ENCODE results near the gene PPP1R9B.

Gene PPP1R9B

GRCh38 chr17:50198026-50198669 lies 47.7 kb upstream of the PPP1R9B start:
- H3K4me1 ChIP-seq (ENCODE audit: insufficient read depth, low read length, severe bottlenecking), result peaks cover 15% of the 10 kb centered on the region
- H3K4me2 ChIP-seq (ENCODE audit: low read length), result no peak overlapping the region
- no peak overlapping the region for H2AFZ ChIP-seq (ENCODE audit: low read length)
- H3K9ac ChIP-seq (ENCODE audit: low read length), result no peak overlapping the region
- TF ChIP-seq EZH2 (IDR thresholded peaks at IDR 0.05; ENCODE audit: borderline replicate concordance, low read length) (no peak), CTCF (IDR thresholded peaks at IDR 0.05; ENCODE audit: low read length) (peak; percentile 78)
- no peaks in the 10 kb centered on the region for H3K9me2 ChIP-seq (ENCODE audit: low read depth, low read length)
- H3F3A ChIP-seq (ENCODE audit: insufficient read depth, low read length), result no peaks in the 10 kb centered on the region
- no peaks in the 10 kb centered on the region; the same call in 1 of the 2 replicates for H3K27me3 ChIP-seq (ENCODE audit: insufficient read depth, low read length)
- no peak overlapping the region for H3K4me3 ChIP-seq (ENCODE audit: low read depth, low read length, poor library complexity, severe bottlenecking)
- no peaks in the 10 kb centered on the region for H4K20me1 ChIP-seq (ENCODE audit: insufficient read depth, low read length)
- H3K79me2 ChIP-seq (ENCODE audit: insufficient read depth, low read length), result no peaks in the 10 kb centered on the region
- H3K36me3 ChIP-seq (ENCODE audit: insufficient read depth, low read length), result no peaks in the 10 kb centered on the region
- no peak overlapping the region for H3K27ac ChIP-seq (ENCODE audit: low read depth, low read length, poor library complexity, severe bottlenecking)
- no peaks in the 10 kb centered on the region for H3K9me3 ChIP-seq (ENCODE audit: low read length)

GRCh38 chr17:50196826-50197225 lies 46.3 kb upstream of the PPP1R9B start:
- no peaks in the 10 kb centered on the region for H3F3A ChIP-seq (ENCODE audit: insufficient read depth, low read length)
- no peaks in the 10 kb centered on the region; the same call in 1 of the 2 replicates for H3K27me3 ChIP-seq (ENCODE audit: insufficient read depth, low read length)
- H3K4me1 ChIP-seq (ENCODE audit: insufficient read depth, low read length, severe bottlenecking), result peaks cover 15% of the 10 kb centered on the region
- TF ChIP-seq CTCF (IDR thresholded peaks at IDR 0.05; ENCODE audit: low read length), result no peak
- no peak for TF ChIP-seq EZH2 (IDR thresholded peaks at IDR 0.05; ENCODE audit: borderline replicate concordance, low read length)
- no peaks in the 10 kb centered on the region for H3K9me3 ChIP-seq (ENCODE audit: low read length)
- no peaks in the 10 kb centered on the region for H3K36me3 ChIP-seq (ENCODE audit: insufficient read depth, low read length)
- no peaks in the 10 kb centered on the region for H3K9me2 ChIP-seq (ENCODE audit: low read depth, low read length)
- H3K9ac ChIP-seq (ENCODE audit: low read length), result no peak overlapping the region
- H4K20me1 ChIP-seq (ENCODE audit: insufficient read depth, low read length), result no peaks in the 10 kb centered on the region
- no peak overlapping the region for H3K27ac ChIP-seq (ENCODE audit: low read depth, low read length, poor library complexity, severe bottlenecking)
- H3K4me2 ChIP-seq (ENCODE audit: low read length), result no peak overlapping the region
- H2AFZ ChIP-seq (ENCODE audit: low read length), result no peak overlapping the region
- no peaks in the 10 kb centered on the region for H3K79me2 ChIP-seq (ENCODE audit: insufficient read depth, low read length)
- no peak overlapping the region for H3K4me3 ChIP-seq (ENCODE audit: low read depth, low read length, poor library complexity, severe bottlenecking)

GRCh38 chr17:50196036-50196435 lies 45.6 kb upstream of the PPP1R9B start:
- H3K4me3 ChIP-seq (ENCODE audit: low read depth, low read length, poor library complexity, severe bottlenecking), result no peak overlapping the region
- no peaks in the 10 kb centered on the region for H3F3A ChIP-seq (ENCODE audit: insufficient read depth, low read length)
- no peaks in the 10 kb centered on the region for H3K79me2 ChIP-seq (ENCODE audit: insufficient read depth, low read length)
- no peaks in the 10 kb centered on the region for H4K20me1 ChIP-seq (ENCODE audit: insufficient read depth, low read length)
- peaks cover 14% of the 10 kb centered on the region for H3K4me1 ChIP-seq (ENCODE audit: insufficient read depth, low read length, severe bottlenecking)
- no peak overlapping the region for H3K27ac ChIP-seq (ENCODE audit: low read depth, low read length, poor library complexity, severe bottlenecking)
- H3K4me2 ChIP-seq (ENCODE audit: low read length), result no peak overlapping the region
- H3K9me3 ChIP-seq (ENCODE audit: low read length), result no peaks in the 10 kb centered on the region
- no peak overlapping the region for H2AFZ ChIP-seq (ENCODE audit: low read length)
- H3K9me2 ChIP-seq (ENCODE audit: low read depth, low read length), result no peaks in the 10 kb centered on the region
- H3K9ac ChIP-seq (ENCODE audit: low read length), result no peak overlapping the region
- H3K36me3 ChIP-seq (ENCODE audit: insufficient read depth, low read length), result no peaks in the 10 kb centered on the region
- no peaks in the 10 kb centered on the region; the same call in 1 of the 2 replicates for H3K27me3 ChIP-seq (ENCODE audit: insufficient read depth, low read length)
- TF ChIP-seq CTCF (IDR thresholded peaks at IDR 0.05; ENCODE audit: low read length) (no peak), EZH2 (IDR thresholded peaks at IDR 0.05; ENCODE audit: borderline replicate concordance, low read length) (no peak)
